Stimulated activated memory B cell treated with anti-CD40 and anti-IgM and Interleukin-4, amounts not matched to agents 10 μg/mL and 1 μg/mL and 100 μg/mL, for 72 hours (primary cell): ENCODE measurements around the gene DNAH9.

Source experiments
- ATAC-seq: fragments of 150-1000 bp; cut with Tn5 transposase; 2 replicates; pipeline ENCODE4 v1.10.0; 2021
- H3K27ac Mint-ChIP-seq: one replicate; pipeline ENCODE4 v1.8.0; 2022; ENCODE audit warnings: mild to moderate bottlenecking, mixed read lengths
- H3K27me3 Mint-ChIP-seq: one replicate; pipeline ENCODE4 v1.8.0; 2022; ENCODE audit warnings: mixed read lengths
- H3K36me3 Mint-ChIP-seq: one replicate; pipeline ENCODE4 v1.8.0; 2022; ENCODE audit warnings: mixed read lengths
- H3K4me1 Mint-ChIP-seq: one replicate; pipeline ENCODE4 v1.8.0; 2022; ENCODE audit warnings: mixed read lengths
- H3K4me3 Mint-ChIP-seq: one replicate; pipeline ENCODE4 v1.8.0; 2022; ENCODE audit warnings: mild to moderate bottlenecking, moderate library complexity, mixed read lengths
- H3K9me3 Mint-ChIP-seq: one replicate; pipeline ENCODE4 v1.8.0; 2022; ENCODE audit warnings: mixed read lengths

DNAH9 gene

DNA sequence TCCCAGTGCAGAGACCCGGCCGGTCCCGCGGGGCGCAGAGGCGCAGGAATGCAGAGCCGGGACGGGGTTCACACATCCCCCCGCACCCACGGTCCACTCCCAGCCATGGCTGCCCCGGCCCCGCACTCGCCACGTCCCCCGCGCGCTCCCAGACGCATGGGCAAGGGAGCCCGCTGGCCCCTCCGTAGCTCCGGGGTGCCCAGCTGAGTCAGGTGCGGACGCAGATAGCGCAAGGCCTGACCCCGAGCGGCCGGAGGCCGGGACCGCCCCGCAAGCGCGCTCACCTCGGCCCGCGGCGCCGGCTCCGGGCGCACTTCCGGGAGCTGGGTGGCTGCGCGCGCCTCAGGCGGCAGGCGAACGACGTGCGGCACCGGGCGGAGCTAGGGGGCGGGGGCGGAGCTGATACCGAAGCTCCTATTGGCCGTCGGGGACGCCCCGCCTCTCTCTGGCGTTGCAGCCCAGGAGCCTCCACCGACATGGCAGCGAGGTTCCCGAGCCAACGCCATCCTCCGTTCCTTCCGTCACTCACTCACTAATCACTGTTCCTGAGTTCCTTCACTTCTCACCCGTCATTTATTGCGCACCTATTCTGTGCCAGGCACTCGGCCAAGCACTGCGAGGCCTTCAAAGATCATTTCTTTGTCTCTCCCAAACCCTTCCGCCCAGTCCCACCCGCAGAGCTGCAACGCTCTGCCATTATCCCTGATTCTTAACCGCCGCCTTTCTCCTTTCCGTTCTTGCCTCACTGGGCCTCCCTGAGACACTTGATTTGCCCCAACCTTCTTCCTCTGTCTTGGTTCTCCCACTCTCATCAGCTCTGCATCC is 399.1 kb downstream of the DNAH9 start, which contains the start of gene ZNF18:
Gene ZNF18, minus strand, starts transcription at position 329 of the 825 bp plus-strand sequence. CDS start 4,646 bp downstream, outside the sequence.
- peak within 1 kb of the TSS; percentile 88 for H3K27ac Mint-ChIP-seq
- H3K36me3 Mint-ChIP-seq: peaks cover 4% of the 10 kb centered on the region
- H3K9me3 Mint-ChIP-seq: peaks cover 4% of the 10 kb centered on the region
- peaks cover 14% of the 10 kb centered on the region for H3K4me1 Mint-ChIP-seq
- H3K27me3 Mint-ChIP-seq: no peaks in the 10 kb centered on the region
- H3K4me3 Mint-ChIP-seq: peak within 1 kb of the TSS; percentile 88
- peak; percentile 99 for ATAC-seq

DNA sequence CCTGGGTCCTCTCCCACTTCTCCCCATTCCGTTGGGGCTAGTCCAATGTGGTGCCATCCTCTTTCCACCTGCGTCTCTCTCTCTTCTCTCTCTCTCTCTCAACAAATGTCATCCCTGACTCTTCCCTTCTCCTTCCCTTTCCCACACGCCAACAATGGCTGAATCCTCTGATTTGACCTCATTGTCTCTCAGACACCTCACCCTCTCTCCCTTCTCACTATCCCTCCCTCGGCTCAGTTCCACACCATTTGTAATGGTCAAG is 399.6 kb downstream of the DNAH9 start:
- H3K4me1 Mint-ChIP-seq: peaks cover 14% of the 10 kb centered on the region
- H3K4me3 Mint-ChIP-seq: peak overlapping the region; percentile 88
- ATAC-seq: no peak
- peaks cover 4% of the 10 kb centered on the region for H3K9me3 Mint-ChIP-seq
- no peaks in the 10 kb centered on the region for H3K27me3 Mint-ChIP-seq
- peak overlapping the region; percentile 88 for H3K27ac Mint-ChIP-seq
- H3K36me3 Mint-ChIP-seq: no peaks in the 10 kb centered on the region

DNA sequence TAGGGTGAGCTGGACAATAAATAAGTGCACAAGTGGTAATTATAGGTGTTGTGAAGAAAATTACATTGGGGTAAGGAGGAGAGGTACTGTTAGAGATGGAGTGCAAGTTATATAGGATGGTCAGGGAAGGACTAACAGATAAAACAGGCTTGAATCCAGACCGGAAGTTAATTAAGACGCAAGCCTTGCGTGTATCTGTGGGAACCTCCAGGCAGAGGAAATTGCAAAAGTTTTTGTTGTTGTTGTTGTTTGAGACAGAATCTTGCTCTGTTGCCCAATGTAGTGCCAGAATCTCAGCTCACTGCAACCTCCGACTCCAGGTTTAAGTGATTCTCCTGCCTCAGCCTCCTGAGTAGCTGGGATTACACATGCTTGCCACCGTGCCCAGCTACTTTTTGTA is 401.4 kb downstream of the DNAH9 start:
- Mint-ChIP-seq H3K27ac (no peak overlapping the region), H3K4me3 (no peak overlapping the region), H3K9me3 (peaks cover 4% of the 10 kb centered on the region), H3K4me1 (peaks cover 13% of the 10 kb centered on the region), H3K36me3 (no peaks in the 10 kb centered on the region), H3K27me3 (no peaks in the 10 kb centered on the region)
- ATAC-seq: no peak

- Mint-ChIP-seq H3K4me3 (no peak overlapping the region), H3K27me3 (peaks cover 4% of the 10 kb centered on the region), H3K36me3 (no peaks in the 10 kb centered on the region), H3K27ac (no peak overlapping the region), H3K4me1 (no peaks in the 10 kb centered on the region), H3K9me3 (no peaks in the 10 kb centered on the region)
- ATAC-seq: no peak
Measured at GRCh38 chr17:12007466-12007865, 409.2 kb downstream of the DNAH9 start.
